Fibroblast of lung (primary cell): ENCODE results near the gene INSR. TPM values are rescaled to one million over a fixed set of nuclear protein-coding genes. Genes with fewer than 3 reads are reported as not detected.

ENCODE experiments used
- DNase-seq, 2 donors: peaks; one replicate each; pipeline versions ENCODE4 v3.0.0 to v3.0.0-alpha.2; 2010; ENCODE audit warnings: low read depth in 2 of 2
- H2AFZ ChIP-seq: 2 replicates; pipeline ENCODE4 v1.5.1; 2012; ENCODE audit warnings: low read length, control low read depth, inconsistent platforms
- H3K27ac ChIP-seq: 2 replicates; pipeline ENCODE4 v1.5.1; 2011; ENCODE audit warnings: low read length, control low read depth; ENCODE audit not compliant: insufficient read depth
- H3K27me3 ChIP-seq: 2 replicates; pipeline ENCODE4 v1.5.1; 2011; ENCODE audit warnings: mild to moderate bottlenecking, low read length; ENCODE audit not compliant: control insufficient read depth, insufficient read depth
- H3K36me3 ChIP-seq: 2 replicates; pipeline ENCODE4 v1.5.1; 2011; ENCODE audit warnings: low read length; ENCODE audit not compliant: control insufficient read depth, insufficient read depth
- H3K4me1 ChIP-seq: 2 replicates; pipeline ENCODE4 v1.5.1; 2011; ENCODE audit warnings: low read length; ENCODE audit not compliant: control insufficient read depth, insufficient read depth; ENCODE audit errors: extremely low read depth
- H3K4me2 ChIP-seq: 2 replicates; pipeline ENCODE4 v1.5.1; 2011; ENCODE audit warnings: low read length, control low read depth; ENCODE audit not compliant: insufficient read depth; ENCODE audit errors: extremely low read depth
- H3K4me3 ChIP-seq, 4 experiments: fragments of 200-600 bp in 1 of 4; sonication (generic) in 1 of 4; replicated peaks in 1 of 4; 2 replicates each; pipeline ENCODE4 v1.5.1; 2011 to 2016; ENCODE audit warnings: low read length in 4 of 4, low read depth in 3 of 4, mild to moderate bottlenecking in 3 of 4, control low read depth in 2 of 4, inconsistent platforms in 1 of 4, mixed read lengths in 1 of 4; ENCODE audit not compliant: insufficient read depth in 1 of 4; ENCODE audit errors: control extremely low read depth in 1 of 4
- H3K79me2 ChIP-seq: 2 replicates; pipeline ENCODE4 v1.5.1; 2012; ENCODE audit warnings: mild to moderate bottlenecking, low read length, inconsistent platforms; ENCODE audit not compliant: control insufficient read depth, insufficient read depth
- H3K9ac ChIP-seq: 2 replicates; pipeline ENCODE4 v1.5.1; 2011; ENCODE audit warnings: mild to moderate bottlenecking, low read length, control low read depth; ENCODE audit not compliant: insufficient read depth
- H3K9me3 ChIP-seq: 2 replicates; pipeline ENCODE4 v1.5.1; 2012; ENCODE audit warnings: low read depth, low read length; ENCODE audit not compliant: control insufficient read depth, insufficient read depth
- H4K20me1 ChIP-seq: 2 replicates; pipeline ENCODE4 v1.5.1; 2011; ENCODE audit warnings: low read length; ENCODE audit not compliant: control insufficient read depth, insufficient read depth; ENCODE audit errors: extremely low read depth
- CTCF ChIP-seq, 2 donors: IDR thresholded peaks in 1 of 2; conservative IDR thresholded peaks in 1 of 2; 1 replicate in 1 of 2; 2 replicates in 1 of 2; pipeline ENCODE4 v1.5.1; 2011 to 2012; ENCODE audit warnings: low read length in 2 of 2, control low read depth in 1 of 2, inconsistent platforms in 1 of 2, low read depth in 1 of 2, mild to moderate bottlenecking in 1 of 2
- EZH2 ChIP-seq: IDR thresholded peaks from 2 replicates; pipeline ENCODE4 v1.5.1; 2012; ENCODE audit warnings: low read length, control low read depth, mild to moderate bottlenecking; ENCODE audit errors: missing control alignments
- polyA plus RNA-seq, 2 donors: library from polyadenylated mRNA; depleted of rRNA in 1 of 2; stranded (reverse) in 1 of 2; unstranded in 1 of 2; fragments of >200 nt; gene quantifications; 2 replicates each; pipeline ENCODE4 v1.2.1, GENCODE V29; 2011 to 2012; ENCODE audit warnings: missing spikeins in 1 of 2
- total RNA-seq: library from RNA; depleted of rRNA; stranded (reverse); fragments of >200 nt; gene quantifications from 2 replicates; pipeline ENCODE4 v1.2.1, GENCODE V29; 2014

The INSR gene
- total and polyA plus RNA-seq, 2 donors (not counting 1 experiment from before 2014, with no cell fraction given) = 3.7 to 23.9 TPM

- Histone ChIP-seq H3K36me3 (peaks cover 1% of the 10 kb centered on the region), H3K4me2 (no peak overlapping the region), H3K27ac (no peak overlapping the region), H3K4me3 (no peak overlapping the region), H3K9ac (no peak overlapping the region), H3K27me3 (no peaks in the 10 kb centered on the region), H4K20me1 (no peaks in the 10 kb centered on the region), H3K4me1 (no peaks in the 10 kb centered on the region), H2AFZ (no peak overlapping the region), H3K79me2 (no peaks in the 10 kb centered on the region), H3K9me3 (peaks cover 1% of the 10 kb centered on the region)
- no peak for TF ChIP-seq EZH2
- TF ChIP-seq CTCF (conservative IDR thresholded peaks at IDR 0.05 in 1 of 2, IDR thresholded peaks at IDR 0.05 in 1 of 2; ENCODE audit: low read depth in 1 of 2, low read length in 2 of 2) = no peak
- no peak for DNase-seq
Observed at GRCh38 chr19:7088999-7089398, 205.2 kb downstream of the INSR start.

DNA sequence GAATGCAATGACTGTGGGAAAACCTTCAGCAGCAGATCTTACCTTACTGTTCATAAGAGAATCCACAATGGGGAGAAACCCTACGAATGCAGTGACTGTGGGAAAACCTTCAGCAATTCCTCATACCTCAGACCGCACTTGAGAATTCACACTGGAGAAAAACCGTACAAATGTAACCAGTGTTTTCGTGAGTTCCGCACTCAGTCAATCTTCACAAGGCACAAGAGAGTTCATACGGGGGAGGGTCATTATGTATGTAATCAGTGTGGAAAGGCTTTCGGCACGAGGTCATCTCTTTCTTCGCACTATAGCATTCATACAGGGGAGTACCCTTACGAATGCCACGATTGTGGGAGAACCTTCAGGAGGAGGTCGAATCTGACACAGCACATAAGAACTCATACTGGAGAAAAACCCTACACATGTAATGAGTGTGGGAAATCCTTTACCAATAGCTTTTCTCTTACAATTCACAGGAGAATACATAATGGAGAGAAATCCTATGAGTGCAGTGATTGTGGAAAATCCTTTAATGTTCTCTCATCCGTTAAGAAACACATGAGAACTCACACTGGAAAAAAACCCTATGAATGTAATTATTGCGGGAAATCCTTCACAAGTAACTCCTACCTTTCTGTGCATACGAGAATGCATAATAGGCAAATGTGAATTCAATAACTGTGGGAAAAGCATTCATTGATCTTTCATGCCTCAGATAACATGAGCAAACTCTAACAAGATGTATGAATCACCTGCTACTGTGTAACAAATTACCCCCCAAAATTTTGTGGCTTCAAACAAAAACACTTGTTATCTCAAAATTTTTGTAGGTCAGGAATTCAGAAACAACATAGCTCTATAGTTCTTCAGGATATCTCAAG is 210.9 kb downstream of the INSR start:
- peak; percentile 39 to 64 for DNase-seq

More for the DNA sequence above, 210.9 kb downstream of the INSR start:
- Histone ChIP-seq H4K20me1 (no peaks in the 10 kb centered on the region), H3K9me3 (peaks cover 26% of the 10 kb centered on the region), H3K4me3 (no peak overlapping the region), H3K79me2 (no peaks in the 10 kb centered on the region), H3K27ac (no peak overlapping the region), H3K36me3 (peaks cover 28% of the 10 kb centered on the region), H3K4me1 (no peaks in the 10 kb centered on the region), H3K9ac (no peak overlapping the region), H3K4me2 (no peak overlapping the region), H2AFZ (no peak overlapping the region), H3K27me3 (no peaks in the 10 kb centered on the region)
- TF ChIP-seq EZH2 = no peak
- TF ChIP-seq CTCF (conservative IDR thresholded peaks at IDR 0.05 in 1 of 2, IDR thresholded peaks at IDR 0.05 in 1 of 2; ENCODE audit: low read depth in 1 of 2, low read length in 2 of 2) = no peak
